Right ventricle myocardium superior (tissue), 1 donor: Measurements from ENCODE around the gene MTCL1. TPM values are rescaled to one million over a fixed set of nuclear protein-coding genes. Genes with fewer than 3 reads are reported as not detected.
A peak's percentile ranks its signal among the peaks of the same experiment; 100 is the strongest.

Experiments
- ATAC-seq: fragments of 200-7000 bp; cut with Tn5 transposase; one replicate; pipeline ENCODE4 v1.9.1; 2020; ENCODE audit warnings: mild to moderate bottlenecking; ENCODE audit not compliant: poor library complexity
- DNase-seq: peaks from one replicate; pipeline ENCODE4 v3.0.0-alpha.2; 2020
- intact Hi-C: fragments of 100-400 bp; cut with DNase I; formaldehyde crosslinking; loops from one replicate; pipeline ENCODE4 v1.11.2; 2022
- total RNA-seq: library from RNA; stranded (reverse); fragmentation: NEBNext Ultra II Directional; extraction: Animal tissue kit (Norgen Biotek cat#: 25700); gene quantifications from one replicate; pipeline ENCODE4 v1.2.1, GENCODE V29; 2021
- donor health status: DM: no; HTN: yes; CAD: no; lungs with severe emphysema.

MTCL1 gene
- total RNA-seq, 1 donor from 2014 or later: 9.0 TPM

- DNase-seq (no peak), ATAC-seq (no peak)
- intact Hi-C loops: no loop called here
Measured at GRCh38 chr18:8813611-8814010, 108.3 kb downstream of the MTCL1 start.

GRCh38 chr18:8814206-8814605, 108.8 kb downstream of the MTCL1 start:
- intact Hi-C loops: no loop called here
- DNase-seq (no peak), ATAC-seq (no peak)

- DNase-seq (no peak), ATAC-seq (peak; percentile 27)
- intact Hi-C loops: no loop called here
Measured at GRCh38 chr18:8816220-8816619, 110.9 kb downstream of the MTCL1 start.

- ATAC-seq: peak; percentile 88
- intact Hi-C loops: no loop called here
- no peak for DNase-seq
Measured at GRCh38 chr18:8816816-8817215, 111.5 kb downstream of the MTCL1 start.

- no peak for ATAC-seq
- intact Hi-C loops: no loop called here
- DNase-seq: no peak
Measured at GRCh38 chr18:8818982-8819381, 113.6 kb downstream of the MTCL1 start.

GRCh38 chr18:8820396-8821082, 115.2 kb downstream of the MTCL1 start:
- intact Hi-C loops: no loop called here
- DNase-seq (no peak), ATAC-seq (no peak)

GRCh38 chr18:8821083-8821465, 115.7 kb downstream of the MTCL1 start:
- no peak for DNase-seq
- intact Hi-C loops: no loop called here
- no peak for ATAC-seq

- ATAC-seq: no peak
- intact Hi-C loops: no loop called here
- no peak for DNase-seq
Measured at GRCh38 chr18:8821531-8821930, 116.2 kb downstream of the MTCL1 start.

- intact Hi-C loops: no loop called here
- no peak for DNase-seq
- no peak for ATAC-seq
Measured at GRCh38 chr18:8822643-8823042, 117.3 kb downstream of the MTCL1 start.

GRCh38 chr18:8823530-8823929, 118.2 kb downstream of the MTCL1 start:
- intact Hi-C loops: no loop called here
- DNase-seq: no peak
- ATAC-seq: peak; percentile 18

GRCh38 chr18:8824846-8825245, 119.5 kb downstream of the MTCL1 start:
- intact Hi-C loops: no loop called here
- ATAC-seq (no peak), DNase-seq (no peak)

GRCh38 chr18:8825273-8825672, 119.9 kb downstream of the MTCL1 start:
- no peak for DNase-seq
- no peak for ATAC-seq
- intact Hi-C loops: no loop called here

- ATAC-seq (no peak), DNase-seq (no peak)
- intact Hi-C loops: no loop called here
Measured at GRCh38 chr18:8825729-8826375, 120.5 kb downstream of the MTCL1 start.

GRCh38 chr18:8826514-8826913, 121.2 kb downstream of the MTCL1 start:
- ATAC-seq: no peak
- intact Hi-C loops: no loop called here

GRCh38 chr18:8826971-8827370, 121.6 kb downstream of the MTCL1 start:
- ATAC-seq (no peak), DNase-seq (no peak)
- intact Hi-C loops: no loop called here

More at GRCh38 chr18:8826514-8826913, 121.2 kb downstream of the MTCL1 start:
- DNase-seq: no peak

- no peak for ATAC-seq
- intact Hi-C loops: no loop called here
Measured at GRCh38 chr18:8828300-8828699, 122.9 kb downstream of the MTCL1 start.

GRCh38 chr18:8828798-8829197, 123.4 kb downstream of the MTCL1 start:
- ATAC-seq: no peak
- intact Hi-C loops: no loop called here
- no peak for DNase-seq

More at GRCh38 chr18:8828300-8828699, 122.9 kb downstream of the MTCL1 start:
- no peak for DNase-seq

GRCh38 chr18:8830067-8831060, 125.0 kb downstream of the MTCL1 start:
- intact Hi-C loops: no loop called here
- DNase-seq (no peak), ATAC-seq (no peak)

GRCh38 chr18:8831112-8831511, 125.8 kb downstream of the MTCL1 start:
- ATAC-seq: no peak
- no peak for DNase-seq
- intact Hi-C loops: no loop called here
